PC-9 (cell line): ENCODE measurements around the gene MRAP2.

Experiments used
- CTCF ChIP-seq: fragments of 200-600 bp; sonication (generic); conservative IDR thresholded peaks from 2 replicates; pipeline ENCODE4 v1.6.1; 2017; ENCODE audit warnings: mixed run types, antibody characterized with exemption, mild to moderate bottlenecking, moderate library complexity
- EZH2 ChIP-seq: fragments of 200-600 bp; sonication (generic); IDR thresholded peaks from 2 replicates; pipeline ENCODE4 v1.8.0; 2017; ENCODE audit warnings: antibody characterized with exemption, low read depth

DNA sequence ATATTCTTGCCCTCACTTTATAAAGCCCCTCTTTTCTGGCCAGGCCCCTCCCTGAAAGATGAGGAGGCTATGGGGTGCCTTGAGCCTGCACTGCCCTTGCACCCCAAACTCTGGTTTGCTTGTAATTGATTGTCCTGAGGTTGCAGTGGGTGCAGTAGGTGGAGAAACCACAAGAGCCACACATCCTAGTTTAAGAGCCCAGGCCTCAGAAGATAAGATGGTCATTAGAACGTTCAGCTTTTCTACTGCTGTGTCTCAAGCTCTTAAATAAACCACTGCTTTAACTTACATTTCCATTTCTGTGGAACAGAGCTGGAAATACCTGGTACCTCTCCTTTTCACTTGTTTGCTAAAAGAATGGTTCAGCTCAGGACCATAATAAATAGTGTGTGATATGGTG is 9.0 kb downstream of the MRAP2 start:
- TF ChIP-seq CTCF (no peak), EZH2 (no peak)
